ENCODE measurements around the gene COG1.

Gene COG1

DNA sequence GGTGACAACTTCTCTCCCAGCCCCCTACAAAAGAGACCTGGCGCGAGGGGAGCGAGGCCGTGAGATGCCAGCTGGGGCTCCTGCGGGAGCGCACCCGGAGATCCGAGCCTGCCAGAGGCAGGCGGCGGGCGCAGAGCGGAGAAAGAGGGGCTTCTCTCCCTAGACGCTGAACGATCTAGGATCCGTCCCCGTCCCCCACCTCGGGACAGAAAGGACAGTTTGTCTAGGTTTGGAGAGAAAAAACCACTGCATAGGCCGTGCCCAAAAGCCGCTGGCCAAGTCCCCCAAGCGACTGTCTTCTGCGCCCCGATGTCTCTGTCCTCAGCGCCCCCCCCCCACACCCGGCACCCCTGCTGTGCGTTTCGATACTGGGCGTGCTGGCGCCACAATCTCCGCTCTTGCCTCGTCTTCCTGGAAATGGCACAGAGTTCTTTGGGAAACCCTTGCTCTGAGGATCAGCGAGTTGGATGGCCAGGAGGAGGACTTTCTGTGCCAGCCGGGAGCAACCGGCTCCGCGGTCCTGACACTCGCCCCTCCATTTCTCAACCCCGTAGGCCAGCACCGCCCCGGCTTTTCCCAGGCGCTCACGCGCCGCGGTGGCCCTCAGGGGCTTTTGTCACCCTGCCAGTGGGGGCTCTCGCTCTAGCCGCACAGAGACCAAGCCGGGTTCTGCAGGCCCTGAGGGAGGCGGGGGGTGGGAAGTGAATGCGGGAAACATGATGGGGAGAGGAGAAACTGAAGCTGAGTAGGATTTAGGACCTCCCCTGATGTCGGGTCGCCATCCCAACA, 27.0 kb upstream of the COG1 start:
- Histone ChIP-seq H3K4me1 (peaks cover 22 to 57% (median 47%) of the 10 kb centered on the region in 10 experiments), H3K36me3 (no peaks in the 10 kb centered on the region), H3K27me3 (peaks cover 65 to 83% (median 73%) of the 10 kb centered on the region in 11 experiments), H3K27ac (no peak overlapping the region), H3K9me3 (replicated peaks in 1 of 11) (peaks cover 0 to 11% (median 0%) of the 10 kb centered on the region in 11 experiments; a peak in 3 of 22 replicates), H3K4me3 (peak overlapping the region; percentile 37 to 63 (median 49)), H3K9ac (peak overlapping the region in 3 of 11 experiments; percentile 6 to 50 (median 13); a peak in 3 of 22 replicates), H4K20me1 (peaks cover 0 to 38% (median 15%) of the 10 kb centered on the region in 11 experiments; a peak in 14 of 22 replicates), H3K4me2 (peak overlapping the region; percentile 78 to 92 (median 84))
- TF ChIP-seq Cebpa-rat (IDR thresholded peaks at IDR 0.05) = no peak

DNA sequence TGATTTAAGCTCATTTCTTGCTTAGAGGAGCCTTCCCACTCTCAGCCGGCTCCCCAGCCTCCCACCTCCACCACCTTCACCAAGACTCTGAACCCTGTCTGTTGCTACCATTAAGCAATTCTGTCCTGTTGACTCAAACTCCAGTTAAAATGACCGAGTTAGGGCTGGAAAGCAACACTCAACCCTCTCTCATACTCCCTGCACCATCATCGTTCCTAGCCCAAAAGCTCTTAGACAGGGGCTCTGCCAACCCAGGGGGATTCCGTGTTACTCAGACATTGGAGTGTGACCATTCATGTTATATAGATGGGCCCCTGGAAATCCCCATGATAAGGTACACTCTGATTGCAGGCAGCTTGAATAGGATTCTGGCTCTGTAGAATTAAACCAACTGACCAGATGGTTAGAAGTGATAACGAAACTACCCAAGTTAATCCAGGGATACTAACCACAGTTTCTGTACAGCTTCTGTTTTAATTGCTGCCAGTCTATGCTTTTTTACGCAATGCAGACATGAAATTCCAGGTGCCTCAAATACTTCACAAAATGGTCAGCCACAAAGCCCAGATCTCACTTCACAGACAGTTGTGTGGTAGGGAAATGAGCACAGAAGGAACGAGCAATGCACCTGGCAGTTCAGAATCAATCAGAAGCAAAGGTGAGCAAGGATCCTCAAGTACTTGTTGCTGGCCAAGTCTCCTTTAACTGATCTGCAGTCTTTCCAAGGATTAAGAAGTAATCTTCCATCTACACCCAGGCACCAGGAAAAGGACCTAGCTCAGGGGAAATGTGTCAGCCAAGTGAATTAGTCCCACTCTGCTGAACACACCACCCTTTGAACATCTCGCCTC, 25.9 kb upstream of the COG1 start:
- peaks cover 22 to 61% (median 47%) of the 10 kb centered on the region in 10 experiments for H3K4me1 ChIP-seq
- no peak overlapping the region for H3K9ac ChIP-seq
- H3K9me3 ChIP-seq (replicated peaks in 1 of 11) = peaks cover 0 to 9% (median 0%) of the 10 kb centered on the region in 11 experiments; a peak in 3 of 22 replicates
- no peak for TF ChIP-seq Cebpa-rat (IDR thresholded peaks at IDR 0.05)
- H3K4me3 ChIP-seq = peak overlapping the region in 8 of 10 experiments; percentile 37 to 63 (median 50); a peak in 10 of 20 replicates
- peak overlapping the region; percentile 78 to 92 (median 84) for H3K4me2 ChIP-seq
- H4K20me1 ChIP-seq = peaks cover 0 to 38% (median 15%) of the 10 kb centered on the region in 11 experiments; a peak in 14 of 22 replicates
- H3K27me3 ChIP-seq = peaks cover 62 to 74% (median 64%) of the 10 kb centered on the region in 11 experiments
- no peak overlapping the region for H3K27ac ChIP-seq
- H3K36me3 ChIP-seq = no peaks in the 10 kb centered on the region

DNA sequence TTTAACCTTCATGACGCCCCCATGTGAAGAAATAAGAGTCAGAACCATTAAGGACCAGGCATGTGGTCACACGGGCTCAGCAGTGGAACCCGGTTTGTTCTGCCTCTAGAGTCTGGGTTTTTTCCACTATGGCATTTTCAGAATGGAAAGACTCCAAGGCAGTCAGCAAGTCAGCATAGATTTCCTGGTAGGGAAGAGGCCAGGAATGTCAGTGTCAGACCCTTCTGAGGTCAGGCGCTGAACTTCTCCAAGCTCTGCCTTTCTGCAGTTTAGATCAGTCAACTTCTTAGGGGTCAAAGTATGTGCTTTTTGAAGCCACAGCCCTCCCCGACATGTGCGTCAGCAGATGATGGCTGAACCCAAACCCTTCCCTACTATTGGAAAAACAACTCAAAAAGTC, 24.2 kb upstream of the COG1 start:
- H4K20me1 ChIP-seq = peaks cover 0 to 28% (median 15%) of the 10 kb centered on the region in 11 experiments; a peak in 14 of 22 replicates
- no peak overlapping the region for H3K27ac ChIP-seq
- TF ChIP-seq Cebpa-rat (IDR thresholded peaks at IDR 0.05) = no peak
- peaks cover 22 to 55% (median 45%) of the 10 kb centered on the region in 10 experiments for H3K4me1 ChIP-seq
- H3K4me2 ChIP-seq = peak overlapping the region in 8 of 11 experiments; percentile 26 to 84 (median 63); a peak in 13 of 22 replicates
- no peak overlapping the region for H3K4me3 ChIP-seq
- H3K27me3 ChIP-seq = peaks cover 45 to 57% (median 47%) of the 10 kb centered on the region in 11 experiments
- peaks cover 0 to 9% (median 0%) of the 10 kb centered on the region in 11 experiments; a peak in 1 of 22 replicates for H3K9me3 ChIP-seq (replicated peaks in 1 of 11)
- H3K9ac ChIP-seq = no peak overlapping the region
- H3K36me3 ChIP-seq = no peaks in the 10 kb centered on the region

DNA sequence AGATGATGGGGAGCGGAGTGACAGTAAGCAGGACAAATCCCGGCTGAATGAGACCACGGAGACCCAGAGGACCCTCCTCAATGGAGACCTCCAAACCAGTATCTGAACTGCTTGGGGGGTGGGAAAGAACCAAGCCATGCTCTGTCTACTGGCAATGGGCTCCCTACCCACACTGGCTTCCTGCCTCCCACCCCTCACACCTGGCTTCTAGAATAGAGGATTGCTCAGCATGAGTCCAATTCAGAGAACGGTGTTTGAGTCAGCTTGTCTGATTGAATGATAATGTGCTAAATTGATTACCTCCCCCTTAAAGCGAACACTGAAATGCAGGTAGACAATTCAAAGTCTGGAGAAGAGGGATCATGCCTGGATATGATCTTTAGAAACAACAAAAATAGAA, 22.5 kb upstream of the COG1 start:
- no peak overlapping the region; a peak in 1 of 22 replicates for H3K4me2 ChIP-seq
- no peak for TF ChIP-seq Cebpa-rat (IDR thresholded peaks at IDR 0.05)
- H3K9me3 ChIP-seq (replicated peaks in 1 of 11) = peaks cover 0 to 9% (median 0%) of the 10 kb centered on the region in 11 experiments; a peak in 1 of 22 replicates
- H3K9ac ChIP-seq = no peak overlapping the region
- peaks cover 16 to 43% (median 34%) of the 10 kb centered on the region in 10 experiments for H3K4me1 ChIP-seq
- peaks cover 28 to 40% (median 31%) of the 10 kb centered on the region in 11 experiments for H3K27me3 ChIP-seq
- no peaks in the 10 kb centered on the region for H3K36me3 ChIP-seq
- H3K27ac ChIP-seq = no peak overlapping the region
- H4K20me1 ChIP-seq = peaks cover 0 to 15% (median 10%) of the 10 kb centered on the region in 11 experiments; a peak in 11 of 22 replicates
- H3K4me3 ChIP-seq = no peak overlapping the region

DNA sequence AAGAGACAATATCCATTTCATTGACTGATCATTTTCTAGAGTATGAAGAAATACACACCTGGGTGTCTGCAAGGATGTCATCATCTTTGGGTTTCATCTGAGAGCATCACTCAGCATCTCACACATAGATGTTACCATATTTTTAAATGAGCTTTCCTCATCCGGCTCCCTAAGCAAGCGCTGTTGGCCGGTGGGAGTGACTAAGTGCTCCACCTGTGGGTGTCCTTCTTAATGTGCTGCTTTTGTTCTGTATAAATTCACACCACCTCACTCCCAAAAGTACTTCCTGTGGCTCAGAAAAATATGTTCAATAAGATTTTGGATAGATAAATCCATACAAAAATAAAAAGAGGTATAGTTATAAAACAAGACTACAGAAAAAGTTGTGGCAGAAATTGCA, 20.6 kb upstream of the COG1 start:
- Histone ChIP-seq H3K4me1 (peaks cover 0 to 24% (median 15%) of the 10 kb centered on the region in 10 experiments; a peak in 15 of 20 replicates), H3K9me3 (replicated peaks in 1 of 11) (peaks cover 0 to 12% (median 9%) of the 10 kb centered on the region in 11 experiments; a peak in 8 of 22 replicates), H3K9ac (no peak overlapping the region), H3K4me3 (no peak overlapping the region), H3K27ac (no peak overlapping the region), H3K27me3 (peaks cover 9 to 21% (median 11%) of the 10 kb centered on the region in 11 experiments), H3K36me3 (no peaks in the 10 kb centered on the region), H4K20me1 (no peaks in the 10 kb centered on the region), H3K4me2 (no peak overlapping the region)
- no peak for TF ChIP-seq Cebpa-rat (IDR thresholded peaks at IDR 0.05)

DNA sequence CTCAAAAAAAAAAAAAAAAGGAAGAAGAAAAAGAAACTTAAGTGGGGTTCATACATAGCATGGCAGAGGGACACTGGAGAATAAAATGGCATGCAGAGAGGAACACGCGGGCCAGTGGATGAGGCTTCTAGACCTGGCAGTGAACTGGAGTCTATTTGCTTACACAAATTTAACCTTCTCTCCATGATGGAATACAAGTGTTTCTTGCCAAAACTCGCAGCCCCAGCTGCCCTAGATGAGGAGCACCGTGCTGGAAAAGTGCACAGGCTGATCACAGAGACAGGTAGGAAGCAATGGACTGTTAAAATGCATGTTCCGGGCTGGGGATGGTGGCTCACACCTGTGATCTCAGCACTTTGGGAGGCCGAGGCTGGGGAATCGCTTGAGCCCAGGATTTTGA, 18.7 kb upstream of the COG1 start:
- no peak overlapping the region for H3K27ac ChIP-seq
- H3K36me3 ChIP-seq = no peaks in the 10 kb centered on the region
- H4K20me1 ChIP-seq = no peaks in the 10 kb centered on the region
- no peak overlapping the region for H3K4me3 ChIP-seq
- peaks cover 0 to 8% (median 0%) of the 10 kb centered on the region in 10 experiments; a peak in 3 of 20 replicates for H3K4me1 ChIP-seq
- peaks cover 0 to 12% (median 7%) of the 10 kb centered on the region in 11 experiments; a peak in 8 of 22 replicates for H3K9me3 ChIP-seq (replicated peaks in 1 of 11)
- no peak for TF ChIP-seq Cebpa-rat (IDR thresholded peaks at IDR 0.05)
- H3K9ac ChIP-seq = no peak overlapping the region
- H3K27me3 ChIP-seq = 0 out of 22 replicates have a peak, but pooled peaks cover 0 to 2% (median 0%) of the 10 kb centered on the region in 11 experiments
- no peak overlapping the region for H3K4me2 ChIP-seq

DNA sequence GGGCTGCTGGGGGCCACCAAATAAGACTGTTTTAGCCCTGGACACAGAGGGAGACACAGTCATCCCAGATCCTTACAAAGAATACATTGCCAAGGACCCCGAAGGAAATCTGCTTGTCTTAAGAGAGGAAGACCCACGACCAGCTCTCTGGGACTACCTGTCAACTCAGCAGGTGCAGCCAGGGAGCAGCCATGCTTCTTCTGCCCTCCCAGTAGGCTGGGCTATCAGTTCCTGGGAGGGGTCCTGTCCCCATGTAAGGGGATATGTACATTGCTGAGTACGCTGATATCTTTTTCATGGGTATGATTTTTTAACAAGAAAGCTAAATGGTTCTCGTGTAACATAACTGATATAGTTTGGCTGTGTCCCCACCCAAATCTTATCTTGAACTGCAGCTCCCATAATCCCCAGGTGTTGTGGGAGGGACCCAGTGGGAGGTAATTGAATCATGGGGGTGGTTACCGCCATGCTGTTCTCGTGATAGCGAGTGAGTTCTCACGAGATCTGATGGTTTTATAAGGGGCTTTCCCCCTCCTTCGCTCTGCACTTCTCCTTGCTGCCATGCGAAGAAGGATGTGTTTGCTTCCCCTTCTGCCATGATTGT, 16.8 kb upstream of the COG1 start:
- H4K20me1 ChIP-seq = no peaks in the 10 kb centered on the region
- H3K4me1 ChIP-seq = peaks cover 0 to under 1% (median 0%) of the 10 kb centered on the region in 10 experiments; a peak in 3 of 20 replicates
- H3K4me3 ChIP-seq = no peak overlapping the region
- no peak overlapping the region for H3K9ac ChIP-seq
- no peaks in the 10 kb centered on the region for H3K36me3 ChIP-seq
- H3K4me2 ChIP-seq = no peak overlapping the region
- no peaks in the 10 kb centered on the region for H3K27me3 ChIP-seq
- H3K9me3 ChIP-seq (replicated peaks in 1 of 11) = peaks cover 0 to 12% (median 4%) of the 10 kb centered on the region in 11 experiments; a peak in 8 of 22 replicates
- no peak overlapping the region for H3K27ac ChIP-seq
- TF ChIP-seq Cebpa-rat (IDR thresholded peaks at IDR 0.05) = no peak

DNA sequence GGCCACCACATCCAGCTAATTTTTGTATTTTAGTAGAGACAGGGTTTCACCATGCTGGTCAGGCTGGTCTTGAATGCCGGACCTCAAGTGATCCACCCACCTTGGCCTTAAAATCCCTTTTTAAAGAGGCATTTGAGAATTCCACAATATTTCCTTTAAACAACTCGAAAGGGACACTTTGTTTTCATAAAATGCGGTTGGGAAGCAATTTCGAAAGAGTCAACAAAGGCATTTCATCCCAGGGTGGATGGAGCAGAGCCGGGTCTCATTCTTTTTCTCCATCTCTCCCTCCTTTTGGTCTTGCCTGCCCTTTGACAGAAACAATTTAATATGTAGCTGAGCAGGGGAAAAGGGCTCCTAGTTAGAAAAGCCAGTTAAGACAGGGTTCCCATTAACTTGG, 13.5 kb upstream of the COG1 start:
- peaks cover 0 to 12% (median 4%) of the 10 kb centered on the region in 11 experiments; a peak in 8 of 22 replicates for H3K9me3 ChIP-seq (replicated peaks in 1 of 11)

More for the DNA sequence above, 13.5 kb upstream of the COG1 start:
- Histone ChIP-seq H3K4me3 (no peak overlapping the region), H3K27me3 (no peaks in the 10 kb centered on the region), H3K36me3 (no peaks in the 10 kb centered on the region), H3K27ac (no peak overlapping the region), H3K4me1 (peaks cover 7 to 13% (median 8%) of the 10 kb centered on the region in 10 experiments), H4K20me1 (no peaks in the 10 kb centered on the region), H3K4me2 (no peak overlapping the region), H3K9ac (no peak overlapping the region)
- no peak for TF ChIP-seq Cebpa-rat (IDR thresholded peaks at IDR 0.05)

All from BLaER1 treated with 17β-estradiol and CSF1 and Interleukin-3, amounts not matched to agents 10 nM and 100 nM (cell line).